IMR-90 (cell line): ENCODE data around the gene MAP3K9.

Experiments used
- BHLHE40 ChIP-seq: fragments of 150-350 bp; IDR thresholded peaks from 2 replicates; pipeline ENCODE4 v1.6.1; 2016; ENCODE audit warnings: mild to moderate bottlenecking, low read depth, low read length
- CEBPB ChIP-seq: IDR thresholded peaks from 2 replicates; pipeline ENCODE4 v1.6.1; 2012; ENCODE audit warnings: low read depth, low read length, improper control_type of control experiment
- ELK1 ChIP-seq: fragments of 150-350 bp; IDR thresholded peaks from 2 replicates; pipeline ENCODE4 v1.6.1; 2016; ENCODE audit warnings: low read depth, mild to moderate bottlenecking, low read length, moderate library complexity, borderline replicate concordance
- FOS ChIP-seq: fragments of 150-350 bp; IDR thresholded peaks from 2 replicates; pipeline ENCODE4 v1.6.1; 2016; ENCODE audit warnings: low read depth, low read length
- MAFK ChIP-seq: IDR thresholded peaks from 2 replicates; pipeline ENCODE4 v1.6.1; 2012; ENCODE audit warnings: low read depth, low read length, improper control_type of control experiment
- MAZ ChIP-seq: IDR thresholded peaks from 2 replicates; pipeline ENCODE4 v1.6.1; 2012; ENCODE audit warnings: low read depth, mild to moderate bottlenecking, low read length, improper control_type of control experiment, moderate library complexity, borderline replicate concordance
- MXI1 ChIP-seq: IDR thresholded peaks from 2 replicates; pipeline ENCODE4 v1.6.1; 2012; ENCODE audit warnings: low read depth, mild to moderate bottlenecking, low read length, moderate library complexity, borderline replicate concordance
- POLR2A ChIP-seq: IDR thresholded peaks from 2 replicates; pipeline ENCODE4 v1.6.1; 2012; ENCODE audit warnings: mild to moderate bottlenecking, low read depth, low read length
- RCOR1 ChIP-seq: IDR thresholded peaks from 2 replicates; pipeline ENCODE4 v1.6.1; 2012; ENCODE audit warnings: mild to moderate bottlenecking, low read length, improper control_type of control experiment; ENCODE audit not compliant: insufficient replicate concordance
- SMC3 ChIP-seq: fragments of 150-350 bp; IDR thresholded peaks from 2 replicates; pipeline ENCODE4 v1.6.1; 2016; ENCODE audit warnings: low read depth, mild to moderate bottlenecking, antibody characterized with exemption, low read length, moderate library complexity
- TF ChIP-seq, protein P1 (sequence below): conservative IDR thresholded peaks from 2 replicates; pipeline ENCODE4 v1.5.1; 2012; ENCODE audit warnings: mild to moderate bottlenecking, low read depth, low read length, improper control_type of control experiment
- TF ChIP-seq, protein P2 (sequence below): fragments of 150-350 bp; IDR thresholded peaks from 2 replicates; pipeline ENCODE4 v1.6.1; 2017; ENCODE audit warnings: mild to moderate bottlenecking, antibody characterized with exemption, low read length, low read depth

GRCh38 chr14:70744641-70745040 lies 64.7 kb downstream of the MAP3K9 start:
- no peak for TF ChIP-seq MXI1
- no peak for TF ChIP-seq MAFK
- TF ChIP-seq, protein P1, sequence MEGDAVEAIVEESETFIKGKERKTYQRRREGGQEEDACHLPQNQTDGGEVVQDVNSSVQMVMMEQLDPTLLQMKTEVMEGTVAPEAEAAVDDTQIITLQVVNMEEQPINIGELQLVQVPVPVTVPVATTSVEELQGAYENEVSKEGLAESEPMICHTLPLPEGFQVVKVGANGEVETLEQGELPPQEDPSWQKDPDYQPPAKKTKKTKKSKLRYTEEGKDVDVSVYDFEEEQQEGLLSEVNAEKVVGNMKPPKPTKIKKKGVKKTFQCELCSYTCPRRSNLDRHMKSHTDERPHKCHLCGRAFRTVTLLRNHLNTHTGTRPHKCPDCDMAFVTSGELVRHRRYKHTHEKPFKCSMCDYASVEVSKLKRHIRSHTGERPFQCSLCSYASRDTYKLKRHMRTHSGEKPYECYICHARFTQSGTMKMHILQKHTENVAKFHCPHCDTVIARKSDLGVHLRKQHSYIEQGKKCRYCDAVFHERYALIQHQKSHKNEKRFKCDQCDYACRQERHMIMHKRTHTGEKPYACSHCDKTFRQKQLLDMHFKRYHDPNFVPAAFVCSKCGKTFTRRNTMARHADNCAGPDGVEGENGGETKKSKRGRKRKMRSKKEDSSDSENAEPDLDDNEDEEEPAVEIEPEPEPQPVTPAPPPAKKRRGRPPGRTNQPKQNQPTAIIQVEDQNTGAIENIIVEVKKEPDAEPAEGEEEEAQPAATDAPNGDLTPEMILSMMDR = no peak
- no peak for TF ChIP-seq SMC3
- no peak for TF ChIP-seq BHLHE40
- TF ChIP-seq, protein P2, sequence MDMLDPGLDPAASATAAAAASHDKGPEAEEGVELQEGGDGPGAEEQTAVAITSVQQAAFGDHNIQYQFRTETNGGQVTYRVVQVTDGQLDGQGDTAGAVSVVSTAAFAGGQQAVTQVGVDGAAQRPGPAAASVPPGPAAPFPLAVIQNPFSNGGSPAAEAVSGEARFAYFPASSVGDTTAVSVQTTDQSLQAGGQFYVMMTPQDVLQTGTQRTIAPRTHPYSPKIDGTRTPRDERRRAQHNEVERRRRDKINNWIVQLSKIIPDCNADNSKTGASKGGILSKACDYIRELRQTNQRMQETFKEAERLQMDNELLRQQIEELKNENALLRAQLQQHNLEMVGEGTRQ = no peak
- no peak for TF ChIP-seq POLR2A
- no peak for TF ChIP-seq MAZ
- TF ChIP-seq FOS = no peak
- TF ChIP-seq CEBPB = no peak
- TF ChIP-seq ELK1 = no peak
- TF ChIP-seq RCOR1 = no peak
